Stomach (tissue), 9 donors: Measurements from ENCODE around the gene CRIM1. TPM values are rescaled to one million over a fixed set of nuclear protein-coding genes. Genes with fewer than 3 reads are reported as not detected.

Experiments
- DNase-seq, 2 donors: peaks; one replicate each; pipeline versions ENCODE4 v3.0.0 to v3.0.0-alpha.2; 2013 to 2019
- H3K27ac ChIP-seq, 5 donors: fragments of 200-600 bp in 4 of 5; sonication (generic) in 4 of 5; one replicate each; pipeline ENCODE4 v1.5.1; 2013 to 2019; ENCODE audit warnings: mild to moderate bottlenecking in 1 of 5, moderate library complexity in 1 of 5
- H3K27me3 ChIP-seq, 3 donors: fragments of 200-600 bp; sonication (generic); one replicate each; pipeline ENCODE4 v1.5.1; 2017 to 2019; ENCODE audit warnings: mixed run types in 1 of 3
- H3K36me3 ChIP-seq, 4 donors: fragments of 200-600 bp; sonication (generic); 1 replicate in 3 of 4; 2 replicates in 1 of 4; pipeline ENCODE4 v1.5.1; 2016 to 2019
- H3K4me1 ChIP-seq, 4 donors: fragments of 200-600 bp; sonication (generic); one replicate each; pipeline ENCODE4 v1.5.1; 2016 to 2019
- H3K4me3 ChIP-seq, 4 donors: fragments of 200-600 bp; sonication (generic) in 3 of 4; one replicate each; pipeline ENCODE4 v1.5.1; 2016 to 2019; ENCODE audit warnings: mild to moderate bottlenecking in 1 of 4
- H3K9me3 ChIP-seq, 4 donors: fragments of 200-600 bp; sonication (generic); one replicate each; pipeline ENCODE4 v1.5.1; 2016 to 2019
- EP300 ChIP-seq: sonication (generic); formaldehyde crosslinking; IDR thresholded peaks from one replicate; pipeline ENCODE4 v1.6.1; 2017; ENCODE audit warnings: antibody characterized with exemption
- POLR2A ChIP-seq, 4 donors: fragments of 450-650 bp; IDR thresholded peaks; one replicate each; pipeline ENCODE4 v1.6.1; 2016; ENCODE audit warnings: antibody characterized with exemption in 4 of 4, control low read depth in 2 of 4, mild to moderate bottlenecking in 1 of 4, moderate library complexity in 1 of 4
- POLR2AphosphoS5 ChIP-seq, 3 donors: sonication (generic); formaldehyde crosslinking; IDR thresholded peaks; one replicate each; pipeline ENCODE4 v1.6.1; 2016; ENCODE audit warnings: antibody characterized with exemption in 3 of 3
- WGBS, 5 donors: extraction: QIAGEN DNeasy Blood & Tissue Kit in 3 of 5; methylation state at CpG; one replicate each; pipeline versions ENCODE4 v1.1.5 to v1.1.7; 2013 to 2018; 5-methylcytosine and 5-hydroxymethylcytosine counted together
- intact Hi-C: fragments of 100-400 bp; cut with DNase I; formaldehyde crosslinking; loops from one replicate; pipeline ENCODE4 v1.15.1; 2023; ENCODE audit warnings: low total_unique reads
- polyA plus RNA-seq, 3 donors: library from polyadenylated mRNA; stranded (reverse); fragments of 200-250 nt; gene quantifications; one replicate each; pipeline ENCODE4 v1.2.3, GENCODE V29; 2013
- total RNA-seq, 5 donors: library from RNA; depleted of rRNA; stranded (reverse); fragments of >200 nt; gene quantifications; one replicate each; pipeline versions ENCODE4 v1.1.0 to v1.2.3, GENCODE V29; 2014 to 2016
- TF ChIP-seq, protein P1 (sequence below), 7 experiments: fragments of 450-650 bp in 4 of 7; fragments of 200-600 bp in 3 of 7; sonication (generic) in 3 of 7; IDR thresholded peaks; one replicate each; pipeline ENCODE4 v1.5.1; 2016 to 2019; ENCODE audit warnings: antibody characterized with exemption in 7 of 7, control low read depth in 2 of 7, mild to moderate bottlenecking in 1 of 7
- donor health status: healthy with polysubstance abuse.
- donor health status: Bipolar disorder and iron deficiency.
- donor health status: healthy.

CRIM1 gene
- total and polyA plus RNA-seq, 8 donors = 3.1 to 158 (median 50.7) TPM

DNA sequence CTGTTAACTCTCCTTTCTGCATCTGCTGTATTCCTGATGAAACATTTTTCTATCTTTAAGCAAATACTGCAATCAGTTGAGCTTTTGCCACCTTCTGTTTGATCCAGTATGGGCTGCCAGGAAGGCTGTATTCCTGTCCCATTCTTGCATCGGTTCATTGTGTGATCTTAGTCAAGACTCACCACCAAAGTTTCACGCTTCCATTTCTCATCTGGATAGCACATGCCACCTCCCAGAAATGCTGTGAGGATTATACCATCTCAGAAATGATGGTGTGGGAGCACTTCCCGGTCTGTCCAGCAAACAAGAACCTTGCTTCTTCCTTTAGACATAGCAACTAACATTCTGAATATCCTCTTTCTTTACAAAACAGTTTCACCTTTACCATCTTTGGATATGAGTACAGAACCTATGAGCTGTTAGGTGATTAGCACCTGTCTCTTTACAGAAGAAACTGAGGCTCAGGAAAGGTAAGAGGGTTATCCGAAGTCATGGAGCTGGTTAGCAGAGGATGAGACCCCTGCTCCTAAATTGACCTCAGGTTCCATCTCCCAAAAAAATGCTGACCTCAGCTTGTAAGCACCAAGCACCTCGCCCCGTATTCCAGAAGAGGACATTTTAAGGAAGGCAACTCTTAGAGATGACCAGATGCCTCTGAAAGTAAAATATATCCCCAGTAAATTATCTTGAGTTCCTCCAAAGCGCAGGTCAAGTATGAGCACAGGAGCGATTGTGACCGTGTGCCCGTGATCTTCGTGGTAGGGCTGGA is 185.6 kb downstream of the CRIM1 start:
- 81 to 89% (median 82%) methylated on average over 11 of the region's 11 CpGs for WGBS, 5 donors
- H3K27me3 ChIP-seq = no peaks in the 10 kb centered on the region
- H3K4me1 ChIP-seq = peaks cover 0 to 15% (median 2%) of the 10 kb centered on the region in 4 donors
- no peak overlapping the region for H3K4me3 ChIP-seq
- intact Hi-C loops = no loop called here
- H3K36me3 ChIP-seq = peaks cover 0 to 86% (median 68%) of the 10 kb centered on the region in 4 donors
- TF ChIP-seq EP300 (no peak), POLR2AphosphoS5 (IDR thresholded peaks at IDR 0.05) (no peak), POLR2A (IDR thresholded peaks at IDR 0.05) (no peak)
- TF ChIP-seq, protein P1, sequence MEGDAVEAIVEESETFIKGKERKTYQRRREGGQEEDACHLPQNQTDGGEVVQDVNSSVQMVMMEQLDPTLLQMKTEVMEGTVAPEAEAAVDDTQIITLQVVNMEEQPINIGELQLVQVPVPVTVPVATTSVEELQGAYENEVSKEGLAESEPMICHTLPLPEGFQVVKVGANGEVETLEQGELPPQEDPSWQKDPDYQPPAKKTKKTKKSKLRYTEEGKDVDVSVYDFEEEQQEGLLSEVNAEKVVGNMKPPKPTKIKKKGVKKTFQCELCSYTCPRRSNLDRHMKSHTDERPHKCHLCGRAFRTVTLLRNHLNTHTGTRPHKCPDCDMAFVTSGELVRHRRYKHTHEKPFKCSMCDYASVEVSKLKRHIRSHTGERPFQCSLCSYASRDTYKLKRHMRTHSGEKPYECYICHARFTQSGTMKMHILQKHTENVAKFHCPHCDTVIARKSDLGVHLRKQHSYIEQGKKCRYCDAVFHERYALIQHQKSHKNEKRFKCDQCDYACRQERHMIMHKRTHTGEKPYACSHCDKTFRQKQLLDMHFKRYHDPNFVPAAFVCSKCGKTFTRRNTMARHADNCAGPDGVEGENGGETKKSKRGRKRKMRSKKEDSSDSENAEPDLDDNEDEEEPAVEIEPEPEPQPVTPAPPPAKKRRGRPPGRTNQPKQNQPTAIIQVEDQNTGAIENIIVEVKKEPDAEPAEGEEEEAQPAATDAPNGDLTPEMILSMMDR (IDR thresholded peaks at IDR 0.05) = no peak
- H3K27ac ChIP-seq = peak overlapping the region in 3 of 5 donors; percentile 5 to 24 (median 19)
- DNase-seq = no peak
- no peaks in the 10 kb centered on the region for H3K9me3 ChIP-seq

DNA sequence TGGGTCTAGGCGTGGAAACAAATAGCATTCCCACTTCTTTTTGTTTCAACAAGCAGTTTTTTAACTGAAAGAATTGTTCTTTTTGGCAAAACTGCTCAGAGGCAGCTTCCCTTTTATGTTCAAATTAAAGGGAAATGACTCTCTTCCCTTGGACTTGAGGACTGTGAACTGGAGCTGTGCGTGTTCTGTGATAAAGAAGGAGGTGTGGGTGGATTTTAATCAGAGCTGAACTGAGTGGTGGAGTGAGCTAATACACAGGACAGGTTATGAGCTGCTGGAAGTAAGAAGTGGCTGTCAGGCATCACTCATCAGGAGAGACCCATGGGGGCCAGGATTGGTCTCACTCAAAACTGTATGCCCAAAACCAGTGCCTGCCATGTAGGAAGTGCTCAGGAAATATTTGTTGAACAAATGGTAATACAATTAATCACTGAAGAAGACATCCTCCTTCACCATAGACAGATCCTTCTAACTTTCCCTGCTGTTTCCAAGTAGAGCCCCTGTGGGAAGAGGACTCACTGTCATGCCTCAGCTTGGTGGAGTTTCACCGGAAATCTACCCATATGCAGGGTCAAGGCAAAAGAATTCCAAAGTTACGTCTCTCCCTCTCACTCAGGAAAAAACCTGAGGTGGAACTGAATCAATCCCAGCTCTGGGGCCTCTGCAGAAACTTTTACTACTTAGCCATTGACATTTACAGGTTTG is 186.5 kb downstream of the CRIM1 start:
- peak overlapping the region in 3 of 5 donors; percentile 5 to 24 (median 19) for H3K27ac ChIP-seq
- H3K9me3 ChIP-seq = no peaks in the 10 kb centered on the region
- no peaks in the 10 kb centered on the region for H3K27me3 ChIP-seq
- intact Hi-C loops = no loop called here
- TF ChIP-seq POLR2A (IDR thresholded peaks at IDR 0.05) (no peak), POLR2AphosphoS5 (IDR thresholded peaks at IDR 0.05) (no peak)
- TF ChIP-seq, protein P1 (IDR thresholded peaks at IDR 0.05) = no peak
- no peak overlapping the region for H3K4me3 ChIP-seq
- peaks cover 0 to 85% (median 69%) of the 10 kb centered on the region in 4 donors for H3K36me3 ChIP-seq
- H3K4me1 ChIP-seq = peaks cover 0 to 15% (median 2%) of the 10 kb centered on the region in 4 donors
- no peak for DNase-seq
- WGBS, 5 donors = 73 to 84% (median 77%) methylated on average over 4 of the region's 4 CpGs

DNA sequence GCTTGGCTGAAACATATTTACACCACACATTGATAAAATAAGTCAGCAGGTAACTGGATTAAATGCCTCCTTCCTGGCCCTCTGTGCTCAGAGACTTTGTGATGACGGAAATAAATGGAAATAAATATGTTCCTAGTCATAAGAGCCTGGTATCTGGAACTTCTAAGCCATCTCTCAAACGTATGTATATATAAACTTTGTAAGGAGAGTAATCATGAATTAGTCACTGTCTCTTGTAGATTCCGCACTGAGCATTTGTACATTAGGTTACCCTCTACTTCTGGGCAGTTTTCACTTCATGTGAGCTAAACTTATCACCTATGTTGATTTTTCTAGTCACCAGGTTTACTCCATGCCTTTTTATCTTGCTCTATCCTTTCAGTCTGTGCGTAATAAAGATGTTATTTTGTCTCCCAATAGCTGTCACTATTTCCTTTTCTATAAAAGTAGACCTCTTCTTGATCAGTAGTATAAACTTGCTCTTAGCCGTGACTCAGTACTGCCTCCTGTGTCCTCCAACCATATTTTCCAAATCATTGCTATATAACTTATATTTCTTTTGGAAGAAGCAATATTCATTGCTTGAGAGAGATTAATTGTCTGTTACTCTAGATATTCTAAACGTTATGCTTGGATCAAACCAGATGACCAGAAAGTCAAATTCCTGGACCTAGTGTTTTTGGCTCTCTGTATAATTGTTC is 189.2 kb downstream of the CRIM1 start:
- Histone ChIP-seq H3K36me3 (peaks cover 7 to 86% (median 73%) of the 10 kb centered on the region in 4 donors), H3K27ac (no peak overlapping the region), H3K9me3 (no peaks in the 10 kb centered on the region), H3K27me3 (no peaks in the 10 kb centered on the region), H3K4me3 (no peak overlapping the region), H3K4me1 (peaks cover 0 to 26% (median 8%) of the 10 kb centered on the region in 4 donors)
- intact Hi-C loops = no loop called here
- no peak for DNase-seq
- TF ChIP-seq POLR2AphosphoS5 (IDR thresholded peaks at IDR 0.05) = no peak
- TF ChIP-seq, protein P1 (IDR thresholded peaks at IDR 0.05) = no peak
- no peak for TF ChIP-seq POLR2A (IDR thresholded peaks at IDR 0.05)
- no peak for TF ChIP-seq EP300
- 73 to 84% (median 79%) methylated on average over 6 of the region's 6 CpGs for WGBS, 5 donors

DNA sequence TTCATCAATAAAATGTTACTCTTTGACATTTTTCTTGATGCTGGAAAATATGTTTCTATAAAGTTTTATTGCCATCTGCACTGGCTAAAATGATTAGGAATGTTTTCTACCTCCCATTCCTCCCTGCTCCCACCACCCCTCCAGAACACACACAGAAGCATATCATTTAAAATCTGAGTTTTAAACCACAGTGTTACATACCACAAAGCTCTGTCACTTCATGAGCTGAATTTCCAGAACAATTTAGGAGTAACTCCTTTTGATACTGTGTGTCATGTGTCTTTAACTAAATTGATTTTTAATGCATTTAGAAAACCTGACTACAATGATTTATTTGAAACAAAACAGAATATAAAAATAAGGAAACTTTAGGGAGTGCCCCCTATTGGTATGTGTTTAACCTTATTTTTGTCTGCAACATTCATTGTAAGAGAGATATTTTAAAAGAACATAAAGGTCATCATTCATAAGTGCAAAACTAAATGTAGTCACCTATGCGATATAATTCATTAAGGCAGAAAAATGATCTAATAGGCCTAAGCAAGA is 190.4 kb downstream of the CRIM1 start:
- intact Hi-C loops = no loop called here
- no peak overlapping the region for H3K4me3 ChIP-seq
- no peaks in the 10 kb centered on the region for H3K27me3 ChIP-seq
- no peaks in the 10 kb centered on the region for H3K9me3 ChIP-seq
- peaks cover 0 to 28% (median 8%) of the 10 kb centered on the region in 4 donors for H3K4me1 ChIP-seq
- H3K27ac ChIP-seq = no peak overlapping the region
- 0 to 55% (median 4%) methylated on average over 1 of the region's 1 CpG for WGBS, 5 donors
- DNase-seq = no peak
- TF ChIP-seq POLR2AphosphoS5 (IDR thresholded peaks at IDR 0.05) (no peak), EP300 (no peak), POLR2A (IDR thresholded peaks at IDR 0.05) (no peak)
- TF ChIP-seq, protein P1 (IDR thresholded peaks at IDR 0.05) = peak in 1 of 7 experiments; percentile 8
- peaks cover 12 to 92% (median 73%) of the 10 kb centered on the region in 4 donors for H3K36me3 ChIP-seq
